HG03432 (cell line): Measurements from ENCODE around the gene NECTIN1.

Experiments used
- ATAC-seq: cut with Tn5 transposase; IDR thresholded peaks from one replicate; pipeline ENCODE4 v1.9.1; 2021; ENCODE audit warnings: mild to moderate bottlenecking, moderate library complexity; ENCODE audit not compliant: unreplicated experiment

Gene NECTIN1

GRCh38 chr11:119713359-119714040, 15.5 kb downstream of the NECTIN1 start:
- ATAC-seq = no peak

- no peak for ATAC-seq
These were observed 16.3 kb downstream of the NECTIN1 start for GRCh38 chr11:119712459-119713358.

GRCh38 chr11:119712006-119712405, 17.0 kb downstream of the NECTIN1 start:
- no peak for ATAC-seq

- no peak for ATAC-seq
These were observed 17.5 kb downstream of the NECTIN1 start for GRCh38 chr11:119711476-119711875.

- no peak for ATAC-seq
These were observed 18.6 kb downstream of the NECTIN1 start for GRCh38 chr11:119710417-119710816.

GRCh38 chr11:119709638-119710346, 19.2 kb downstream of the NECTIN1 start:
- no peak for ATAC-seq

GRCh38 chr11:119709171-119709570, 19.8 kb downstream of the NECTIN1 start:
- ATAC-seq = no peak

- no peak for ATAC-seq
These were observed 20.6 kb downstream of the NECTIN1 start for GRCh38 chr11:119708384-119708783.

- no peak for ATAC-seq
These were observed 22.1 kb downstream of the NECTIN1 start for GRCh38 chr11:119706887-119707286.

GRCh38 chr11:119706029-119706428, 23.0 kb downstream of the NECTIN1 start:
- ATAC-seq = no peak

- ATAC-seq = no peak
These were observed 23.6 kb downstream of the NECTIN1 start for GRCh38 chr11:119705362-119705761.

- ATAC-seq = no peak
These were observed 24.2 kb downstream of the NECTIN1 start for GRCh38 chr11:119704849-119705248.

GRCh38 chr11:119701591-119702549, 27.1 kb downstream of the NECTIN1 start:
- no peak for ATAC-seq

GRCh38 chr11:119700536-119701346, 28.3 kb downstream of the NECTIN1 start:
- no peak for ATAC-seq

GRCh38 chr11:119700030-119700429, 29.0 kb downstream of the NECTIN1 start:
- no peak for ATAC-seq

- no peak for ATAC-seq
These were observed 29.8 kb downstream of the NECTIN1 start for GRCh38 chr11:119699227-119699626.

- no peak for ATAC-seq
These were observed 31.1 kb downstream of the NECTIN1 start for GRCh38 chr11:119697882-119698281.

GRCh38 chr11:119697445-119697844, 31.6 kb downstream of the NECTIN1 start:
- no peak for ATAC-seq

GRCh38 chr11:119696378-119697222, 32.4 kb downstream of the NECTIN1 start:
- ATAC-seq = no peak
